SK-N-SH (cell line): ENCODE measurements around the gene TM7SF2.

Experiments
- FOXM1 ChIP-seq: IDR thresholded peaks from 2 replicates; pipeline ENCODE4 v1.4.0; 2012; ENCODE audit warnings: low read depth, mild to moderate bottlenecking
- JUND ChIP-seq: IDR thresholded peaks from 2 replicates; pipeline ENCODE4 v1.4.0; 2012
- TF ChIP-seq, protein P1 (sequence below): IDR thresholded peaks from 2 replicates; pipeline ENCODE4 v1.6.1; 2012; ENCODE audit warnings: mild to moderate bottlenecking, low read depth, low read length, moderate library complexity
- TF ChIP-seq, protein P2 (sequence below): fragments of 200-600 bp; sonication (generic); IDR thresholded peaks from 2 replicates; pipeline ENCODE4 v1.6.1; 2017; ENCODE audit warnings: antibody characterized with exemption, mild to moderate bottlenecking, moderate library complexity

DNA sequence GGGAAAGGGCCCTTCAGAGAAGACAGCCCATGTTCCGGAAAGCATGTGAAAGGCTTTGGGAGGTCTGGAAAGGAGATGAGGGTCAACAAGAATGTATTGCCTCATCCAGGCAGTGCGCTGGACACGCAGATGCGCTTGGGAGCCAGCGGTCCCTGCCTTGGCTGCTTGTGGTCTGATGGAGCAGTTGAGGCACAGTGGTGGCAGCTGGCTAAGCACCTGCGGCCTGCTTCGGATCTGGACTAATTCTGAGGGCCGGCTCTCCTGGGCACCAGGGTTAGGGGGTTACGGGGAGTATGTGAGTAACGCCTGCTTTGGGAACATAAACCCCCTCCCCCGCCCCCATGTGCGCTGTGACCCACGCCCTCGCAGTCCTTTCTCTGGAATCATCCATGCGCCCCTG is 4.6 kb upstream of the TM7SF2 start:
- TF ChIP-seq, protein P1, sequence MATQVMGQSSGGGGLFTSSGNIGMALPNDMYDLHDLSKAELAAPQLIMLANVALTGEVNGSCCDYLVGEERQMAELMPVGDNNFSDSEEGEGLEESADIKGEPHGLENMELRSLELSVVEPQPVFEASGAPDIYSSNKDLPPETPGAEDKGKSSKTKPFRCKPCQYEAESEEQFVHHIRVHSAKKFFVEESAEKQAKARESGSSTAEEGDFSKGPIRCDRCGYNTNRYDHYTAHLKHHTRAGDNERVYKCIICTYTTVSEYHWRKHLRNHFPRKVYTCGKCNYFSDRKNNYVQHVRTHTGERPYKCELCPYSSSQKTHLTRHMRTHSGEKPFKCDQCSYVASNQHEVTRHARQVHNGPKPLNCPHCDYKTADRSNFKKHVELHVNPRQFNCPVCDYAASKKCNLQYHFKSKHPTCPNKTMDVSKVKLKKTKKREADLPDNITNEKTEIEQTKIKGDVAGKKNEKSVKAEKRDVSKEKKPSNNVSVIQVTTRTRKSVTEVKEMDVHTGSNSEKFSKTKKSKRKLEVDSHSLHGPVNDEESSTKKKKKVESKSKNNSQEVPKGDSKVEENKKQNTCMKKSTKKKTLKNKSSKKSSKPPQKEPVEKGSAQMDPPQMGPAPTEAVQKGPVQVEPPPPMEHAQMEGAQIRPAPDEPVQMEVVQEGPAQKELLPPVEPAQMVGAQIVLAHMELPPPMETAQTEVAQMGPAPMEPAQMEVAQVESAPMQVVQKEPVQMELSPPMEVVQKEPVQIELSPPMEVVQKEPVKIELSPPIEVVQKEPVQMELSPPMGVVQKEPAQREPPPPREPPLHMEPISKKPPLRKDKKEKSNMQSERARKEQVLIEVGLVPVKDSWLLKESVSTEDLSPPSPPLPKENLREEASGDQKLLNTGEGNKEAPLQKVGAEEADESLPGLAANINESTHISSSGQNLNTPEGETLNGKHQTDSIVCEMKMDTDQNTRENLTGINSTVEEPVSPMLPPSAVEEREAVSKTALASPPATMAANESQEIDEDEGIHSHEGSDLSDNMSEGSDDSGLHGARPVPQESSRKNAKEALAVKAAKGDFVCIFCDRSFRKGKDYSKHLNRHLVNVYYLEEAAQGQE: no peak
- TF ChIP-seq FOXM1 (no peak), JUND (no peak)
- TF ChIP-seq, protein P2, sequence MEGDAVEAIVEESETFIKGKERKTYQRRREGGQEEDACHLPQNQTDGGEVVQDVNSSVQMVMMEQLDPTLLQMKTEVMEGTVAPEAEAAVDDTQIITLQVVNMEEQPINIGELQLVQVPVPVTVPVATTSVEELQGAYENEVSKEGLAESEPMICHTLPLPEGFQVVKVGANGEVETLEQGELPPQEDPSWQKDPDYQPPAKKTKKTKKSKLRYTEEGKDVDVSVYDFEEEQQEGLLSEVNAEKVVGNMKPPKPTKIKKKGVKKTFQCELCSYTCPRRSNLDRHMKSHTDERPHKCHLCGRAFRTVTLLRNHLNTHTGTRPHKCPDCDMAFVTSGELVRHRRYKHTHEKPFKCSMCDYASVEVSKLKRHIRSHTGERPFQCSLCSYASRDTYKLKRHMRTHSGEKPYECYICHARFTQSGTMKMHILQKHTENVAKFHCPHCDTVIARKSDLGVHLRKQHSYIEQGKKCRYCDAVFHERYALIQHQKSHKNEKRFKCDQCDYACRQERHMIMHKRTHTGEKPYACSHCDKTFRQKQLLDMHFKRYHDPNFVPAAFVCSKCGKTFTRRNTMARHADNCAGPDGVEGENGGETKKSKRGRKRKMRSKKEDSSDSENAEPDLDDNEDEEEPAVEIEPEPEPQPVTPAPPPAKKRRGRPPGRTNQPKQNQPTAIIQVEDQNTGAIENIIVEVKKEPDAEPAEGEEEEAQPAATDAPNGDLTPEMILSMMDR: no peak
